KMS-11 (cell line): ENCODE data around the gene TXNDC5.

Source experiments
- H2AFZ ChIP-seq: fragments of 200-600 bp; sonication (generic); 2 replicates; pipeline ENCODE4 v1.6.1; 2016; ENCODE audit warnings: antibody characterized with exemption, mixed run types, low read depth
- H3K27ac ChIP-seq: fragments of 200-600 bp; sonication (generic); 2 replicates; pipeline ENCODE4 v1.6.1; 2016; ENCODE audit warnings: mild to moderate bottlenecking, mixed run types
- H3K27me3 ChIP-seq: fragments of 200-600 bp; sonication (generic); 2 replicates; pipeline ENCODE4 v1.6.1; 2017; ENCODE audit warnings: mild to moderate bottlenecking, low read depth, mixed run types, moderate library complexity; ENCODE audit not compliant: insufficient read depth
- H3K36me3 ChIP-seq: fragments of 200-600 bp; sonication (generic); 2 replicates; pipeline ENCODE4 v1.6.1; 2017; ENCODE audit warnings: mild to moderate bottlenecking, mixed run types; ENCODE audit not compliant: insufficient read depth
- H3K4me1 ChIP-seq: fragments of 200-600 bp; sonication (generic); 2 replicates; pipeline ENCODE4 v1.6.1; 2016; ENCODE audit warnings: mild to moderate bottlenecking, low read depth, mixed run types; ENCODE audit not compliant: poor library complexity, severe bottlenecking
- H3K4me2 ChIP-seq: fragments of 200-600 bp; sonication (generic); 2 replicates; pipeline ENCODE4 v1.7.0; 2016; ENCODE audit warnings: mild to moderate bottlenecking, mixed run types
- H3K4me3 ChIP-seq: fragments of 200-600 bp; sonication (generic); IDR thresholded peaks from 2 replicates; pipeline ENCODE4 v1.6.1; 2017; ENCODE audit warnings: low read depth, low read length, mixed read lengths; ENCODE audit not compliant: insufficient read depth
- H3K79me2 ChIP-seq: fragments of 200-600 bp; sonication (generic); 2 replicates; pipeline ENCODE4 v1.6.1; 2016; ENCODE audit warnings: low read depth, mixed run types; ENCODE audit not compliant: insufficient read depth
- H3K9ac ChIP-seq: fragments of 200-600 bp; sonication (generic); 2 replicates; pipeline ENCODE4 v1.6.1; 2016; ENCODE audit warnings: mild to moderate bottlenecking, mixed run types
- H4K20me1 ChIP-seq: fragments of 200-600 bp; sonication (generic); 2 replicates; pipeline ENCODE4 v1.6.1; 2016; ENCODE audit warnings: mild to moderate bottlenecking, mixed run types; ENCODE audit not compliant: insufficient read depth
- TF ChIP-seq, protein P1 (sequence below): fragments of 200-600 bp; sonication (generic); conservative IDR thresholded peaks from 2 replicates; pipeline ENCODE4 v1.6.1; 2017; ENCODE audit warnings: low read depth, mild to moderate bottlenecking, antibody characterized with exemption, low read length, moderate library complexity, mixed read lengths

The TXNDC5 gene

GRCh38 chr6:7920425-7920824 lies 9.8 kb upstream of the TXNDC5 start:
- peaks cover 56% of the 10 kb centered on the region for H3K4me1 ChIP-seq
- no peak overlapping the region for H3K27ac ChIP-seq
- no peaks in the 10 kb centered on the region for H4K20me1 ChIP-seq
- H3K4me3 ChIP-seq, result no peak overlapping the region
- TF ChIP-seq, protein P1, sequence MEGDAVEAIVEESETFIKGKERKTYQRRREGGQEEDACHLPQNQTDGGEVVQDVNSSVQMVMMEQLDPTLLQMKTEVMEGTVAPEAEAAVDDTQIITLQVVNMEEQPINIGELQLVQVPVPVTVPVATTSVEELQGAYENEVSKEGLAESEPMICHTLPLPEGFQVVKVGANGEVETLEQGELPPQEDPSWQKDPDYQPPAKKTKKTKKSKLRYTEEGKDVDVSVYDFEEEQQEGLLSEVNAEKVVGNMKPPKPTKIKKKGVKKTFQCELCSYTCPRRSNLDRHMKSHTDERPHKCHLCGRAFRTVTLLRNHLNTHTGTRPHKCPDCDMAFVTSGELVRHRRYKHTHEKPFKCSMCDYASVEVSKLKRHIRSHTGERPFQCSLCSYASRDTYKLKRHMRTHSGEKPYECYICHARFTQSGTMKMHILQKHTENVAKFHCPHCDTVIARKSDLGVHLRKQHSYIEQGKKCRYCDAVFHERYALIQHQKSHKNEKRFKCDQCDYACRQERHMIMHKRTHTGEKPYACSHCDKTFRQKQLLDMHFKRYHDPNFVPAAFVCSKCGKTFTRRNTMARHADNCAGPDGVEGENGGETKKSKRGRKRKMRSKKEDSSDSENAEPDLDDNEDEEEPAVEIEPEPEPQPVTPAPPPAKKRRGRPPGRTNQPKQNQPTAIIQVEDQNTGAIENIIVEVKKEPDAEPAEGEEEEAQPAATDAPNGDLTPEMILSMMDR, result no peak
- H3K27me3 ChIP-seq, result no peaks in the 10 kb centered on the region
- H3K9ac ChIP-seq, result no peak overlapping the region
- H2AFZ ChIP-seq, result no peak overlapping the region
- no peaks in the 10 kb centered on the region for H3K36me3 ChIP-seq
- H3K79me2 ChIP-seq, result no peaks in the 10 kb centered on the region
- no peak overlapping the region for H3K4me2 ChIP-seq

DNA sequence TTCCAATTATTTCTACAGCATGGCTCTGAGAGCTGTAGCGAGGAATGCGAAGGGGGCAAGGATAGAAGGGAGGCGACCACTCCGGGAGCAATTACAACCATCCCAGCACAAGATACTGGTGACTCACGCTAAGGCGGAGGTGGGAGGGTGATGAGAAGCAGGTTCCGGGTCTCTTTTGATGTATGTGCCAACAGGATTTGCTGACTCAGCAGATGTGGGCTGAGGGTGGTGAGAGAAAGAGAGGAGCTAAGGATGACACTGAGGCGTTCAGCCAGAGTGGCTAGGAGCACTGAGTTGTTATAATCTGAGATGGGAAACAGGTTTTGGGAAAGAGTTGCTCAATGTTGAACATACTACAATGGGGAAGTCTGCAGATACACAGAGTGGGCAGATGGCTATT lies 9.3 kb upstream of the TXNDC5 start:
- Histone ChIP-seq H3K4me3 (no peak overlapping the region), H4K20me1 (no peaks in the 10 kb centered on the region), H3K79me2 (no peaks in the 10 kb centered on the region), H3K4me1 (peaks cover 62% of the 10 kb centered on the region), H2AFZ (no peak overlapping the region), H3K27ac (no peak overlapping the region), H3K9ac (no peak overlapping the region), H3K27me3 (no peaks in the 10 kb centered on the region), H3K36me3 (no peaks in the 10 kb centered on the region), H3K4me2 (no peak overlapping the region)
- TF ChIP-seq, protein P1, result no peak

GRCh38 chr6:7918403-7918802 lies 7.8 kb upstream of the TXNDC5 start:
- Histone ChIP-seq H3K27ac (peak overlapping the region; percentile 73; the same call in 1 of the 2 replicates), H3K9ac (no peak overlapping the region), H3K4me3 (no peak overlapping the region), H2AFZ (no peak overlapping the region), H3K4me2 (peak overlapping the region; percentile 51; the same call in 1 of the 2 replicates), H3K27me3 (no peaks in the 10 kb centered on the region), H3K79me2 (no peaks in the 10 kb centered on the region), H3K36me3 (no peaks in the 10 kb centered on the region), H3K4me1 (peaks cover 77% of the 10 kb centered on the region), H4K20me1 (no peaks in the 10 kb centered on the region)
- TF ChIP-seq, protein P1, result no peak

DNA sequence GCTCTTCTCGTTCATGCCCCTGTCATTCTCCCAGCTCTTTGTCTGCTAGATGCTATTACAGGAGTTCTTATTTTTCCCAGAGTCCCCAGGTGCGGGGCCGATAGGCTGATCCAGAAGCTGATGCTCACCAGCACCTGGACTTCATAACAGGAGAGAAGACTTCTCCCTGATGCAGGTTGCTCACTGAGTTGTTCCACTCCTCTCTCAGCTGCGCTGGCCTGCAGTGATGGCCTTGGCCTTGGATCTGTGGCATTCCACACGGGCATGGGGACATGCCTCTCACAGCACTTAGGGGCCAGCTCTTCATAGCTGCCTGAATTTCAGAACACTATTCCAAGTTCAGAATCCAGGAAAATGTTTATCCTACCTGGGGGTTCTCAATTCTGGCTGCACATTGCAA lies 7.1 kb upstream of the TXNDC5 start:
- H3K36me3 ChIP-seq, result no peaks in the 10 kb centered on the region
- no peaks in the 10 kb centered on the region for H4K20me1 ChIP-seq
- peak overlapping the region; percentile 43; the same call in 1 of the 2 replicates for H2AFZ ChIP-seq
- peak overlapping the region; percentile 28; the same call in 1 of the 2 replicates for H3K9ac ChIP-seq
- H3K4me1 ChIP-seq, result peaks cover 78% of the 10 kb centered on the region
- H3K27ac ChIP-seq, result peak overlapping the region; percentile 73
- TF ChIP-seq, protein P1, result no peak
- no peaks in the 10 kb centered on the region for H3K27me3 ChIP-seq
- no peak overlapping the region for H3K4me3 ChIP-seq
- H3K79me2 ChIP-seq, result no peaks in the 10 kb centered on the region
- peak overlapping the region; percentile 51 for H3K4me2 ChIP-seq
